ENCODE results near the gene SRD5A1. TPM values are rescaled to one million over a fixed set of nuclear protein-coding genes. Genes with fewer than 3 reads are reported as not detected.

Gene SRD5A1
- total and polyA plus RNA-seq, 2 of the 8 experiments (the other 6 are each of a cell fraction or from before 2014, with no cell fraction given): 34.7 to 42.4 TPM

DNA sequence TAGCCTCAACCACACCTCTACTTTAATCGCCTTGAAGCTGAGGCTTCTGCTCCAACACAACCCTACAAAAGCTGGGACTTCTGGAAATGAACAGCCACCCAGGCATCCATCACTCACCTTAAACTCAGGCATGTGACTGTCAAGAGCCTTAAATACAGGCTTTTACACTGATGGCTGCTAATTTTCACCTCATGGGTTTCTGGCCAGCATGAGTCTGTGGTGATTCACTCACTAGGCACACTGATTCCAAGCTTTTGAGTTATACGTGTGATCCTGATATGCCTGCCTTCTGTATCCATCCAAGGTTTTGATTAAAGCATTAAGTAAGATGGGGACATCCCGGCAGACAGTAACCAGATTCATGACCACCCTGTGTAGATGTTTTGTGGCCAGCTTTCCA lies 9.3 kb upstream of the SRD5A1 start:
- ChIA-PET CTCF (ENCODE audit: partially characterized antibody) (interaction anchor here (1.0 to 1.7 kb wide), 6 partner anchors 8 to 121 kb away, joined by 3 to 5 read pairs (median 4); no protein-coding TSS in a partner anchor), POLR2A (ENCODE audit: partially characterized antibody) (interaction anchor here (1.5 to 5.2 kb wide), 4 partner anchors 8 to 22 kb away, joined by 3 to 20 read pairs (median 8); partner anchors contain the start of genes NSUN2 and SRD5A1)
- Histone ChIP-seq H2BK15ac (ENCODE audit: low read length) (no peak overlapping the region), H2BK120ac (replicated peaks; ENCODE audit: low read depth, low read length) (no peak overlapping the region), H4K8ac (ENCODE audit: extremely low read depth, insufficient read depth, low read length) (no peak overlapping the region), H4K5ac (ENCODE audit: insufficient read length, low read depth, low read length) (no peak overlapping the region), H2AFZ (ENCODE audit: low read length) (no peak overlapping the region), H3K9me3 (ENCODE audit: insufficient read depth in 2 of 2, low read depth in 1 of 2, low read length in 1 of 2) (no peaks in the 10 kb centered on the region), H3K9ac (replicated peaks in 1 of 4; ENCODE audit: extremely low read depth in 1 of 4, low read depth in 3 of 4, low read length in 3 of 4) (no peak overlapping the region), H3K79me1 (ENCODE audit: low read depth, low read length) (peaks cover 12% of the 10 kb centered on the region; the same call in 1 of the 2 replicates), H2BK20ac (ENCODE audit: low read length) (no peak overlapping the region), H2BK5ac (ENCODE audit: low read depth, low read length) (no peak overlapping the region), H3K56ac (replicated peaks; ENCODE audit: insufficient read length, low read depth, low read length) (no peak overlapping the region), H3K4me2 (ENCODE audit: insufficient read depth in 1 of 2, low read depth in 2 of 2, low read length in 2 of 2) (no peak overlapping the region), H3K27me3 (replicated peaks in 1 of 4; ENCODE audit: control insufficient read depth in 3 of 4, extremely low read depth in 1 of 4, insufficient read depth in 3 of 4, low read length in 3 of 4) (no peaks in the 10 kb centered on the region), H3K4me1 (replicated peaks in 1 of 4; ENCODE audit: control insufficient read depth in 3 of 4, insufficient read depth in 4 of 4, low read length in 3 of 4) (no peaks in the 10 kb centered on the region), H4K91ac (replicated peaks; ENCODE audit: insufficient read length, low read length) (no peak overlapping the region), H3K4me3 (ENCODE audit: extremely low read depth in 1 of 4, insufficient read depth in 2 of 4, low read depth in 3 of 4, low read length in 4 of 4) (no peak overlapping the region), H3K36me3 (ENCODE audit: control insufficient read depth in 2 of 4, insufficient read depth in 4 of 4, low read length in 3 of 4) (peaks cover 26 to 93% (median 64%) of the 10 kb centered on the region in 4 experiments), H3K18ac (ENCODE audit: extremely low read depth, low read length) (no peak overlapping the region), H3K27ac (ENCODE audit: low read depth, low read length) (no peak overlapping the region), H2AK5ac (ENCODE audit: low read depth, low read length) (no peak overlapping the region), H3K23me2 (ENCODE audit: low read depth, low read length) (no peaks in the 10 kb centered on the region), H3K14ac (ENCODE audit: insufficient read length) (no peak overlapping the region), H3K23ac (ENCODE audit: insufficient read length) (no peak overlapping the region), H3K4ac (replicated peaks; ENCODE audit: insufficient read length, low read depth, low read length) (no peak overlapping the region), H4K20me1 (replicated peaks in 1 of 2; ENCODE audit: control insufficient read depth in 1 of 2, insufficient read depth in 2 of 2, low read length in 2 of 2) (peaks cover 12 to 14% of the 10 kb centered on the region in 2 experiments), H3K79me2 (ENCODE audit: control insufficient read depth in 1 of 2, insufficient read depth in 2 of 2, low read length in 2 of 2) (peaks cover 4 to 66% of the 10 kb centered on the region in 2 experiments), H2BK12ac (ENCODE audit: low read depth, low read length) (no peak overlapping the region)
- no peak for DNase-seq (ENCODE audit: low read depth in 1 of 2, low spot score in 2 of 2)
- no peak for FAIRE-seq
- 77% methylated on average over 3 of the region's 3 CpGs; no CpG with 5 or more reads in 1 of the 2 experiments for WGBS, 2 experiments (ENCODE audit: extremely low coverage in 1 of 2, insufficient coverage in 1 of 2, insufficient read length in 1 of 2, insufficient replicate concordance in 2 of 2, low coverage in 1 of 2, low lambda C conversion rate in 2 of 2, missing lambda C conversion rate in 1 of 2)
- TF ChIP-seq YY1 (IDR thresholded peaks at IDR 0.05; ENCODE audit: low read depth, low read length) (no peak), ASH2L (IDR thresholded peaks at IDR 0.05; ENCODE audit: low read length) (no peak), KDM1A (IDR thresholded peaks at IDR 0.05; ENCODE audit: borderline replicate concordance, low read length) (no peak)

Data from H1 (cell line).